ENCODE results near the gene RNU6-1. TPM values are rescaled to one million over a fixed set of nuclear protein-coding genes. Genes with fewer than 3 reads are reported as not detected.
A peak's percentile ranks its signal among the peaks of the same experiment; 100 is the strongest.

The RNU6-1 gene
- total and polyA plus RNA-seq, 5 experiments from 2014 or later: not detected

GRCh38 chr15:67853454-67853853 is 13.6 kb upstream of the RNU6-1 start:
- no peaks in the 10 kb centered on the region for H3K36me3 Mint-ChIP-seq
- DNase-seq (no peak), ATAC-seq (no peak)
- POLR2A ChIA-PET: no interaction called here
- H3K4me1 Mint-ChIP-seq: peaks cover 0 to 3% (median 0%) of the 10 kb centered on the region in 4 donors
- peaks cover 0 to 3% (median 0%) of the 10 kb centered on the region in 9 donors for H3K9me3 Mint-ChIP-seq
- H3K27me3 Mint-ChIP-seq: peaks cover 0 to 14% (median 7%) of the 10 kb centered on the region in 5 donors
- no peak overlapping the region for H3K4me3 Mint-ChIP-seq
- no peak overlapping the region for H3K27ac Mint-ChIP-seq

GRCh38 chr15:67852418-67852817 is 12.6 kb upstream of the RNU6-1 start:
- POLR2A ChIA-PET: no interaction called here
- Mint-ChIP-seq H3K4me1 (peaks cover 0 to 3% (median 0%) of the 10 kb centered on the region in 4 donors), H3K36me3 (no peaks in the 10 kb centered on the region), H3K9me3 (peaks cover 0 to 3% (median 0%) of the 10 kb centered on the region in 9 donors), H3K27ac (no peak overlapping the region), H3K27me3 (peaks cover 0 to 14% (median 7%) of the 10 kb centered on the region in 5 donors), H3K4me3 (no peak overlapping the region)
- DNase-seq: no peak
- no peak for ATAC-seq

GRCh38 chr15:67850994-67851571 is 11.2 kb upstream of the RNU6-1 start:
- H3K4me3 Mint-ChIP-seq: no peak overlapping the region
- peaks cover 0 to 3% (median 0%) of the 10 kb centered on the region in 4 donors for H3K4me1 Mint-ChIP-seq
- H3K27me3 Mint-ChIP-seq: peaks cover 0 to 14% (median 7%) of the 10 kb centered on the region in 5 donors
- H3K36me3 Mint-ChIP-seq: no peaks in the 10 kb centered on the region
- POLR2A ChIA-PET: no interaction called here
- DNase-seq: no peak
- peak overlapping the region in 1 of 10 donors; percentile 50 for H3K27ac Mint-ChIP-seq
- ATAC-seq: no peak
- peaks cover 0 to 3% (median 0%) of the 10 kb centered on the region in 9 donors for H3K9me3 Mint-ChIP-seq

- POLR2A ChIA-PET: no interaction called here
- Mint-ChIP-seq H3K9me3 (peaks cover 0 to 3% (median 0%) of the 10 kb centered on the region in 9 donors), H3K27ac (no peak overlapping the region), H3K36me3 (no peaks in the 10 kb centered on the region), H3K27me3 (peaks cover 0 to 14% (median 7%) of the 10 kb centered on the region in 5 donors), H3K4me1 (peaks cover 0 to 3% (median 0%) of the 10 kb centered on the region in 4 donors), H3K4me3 (no peak overlapping the region)
- ATAC-seq (no peak), DNase-seq (no peak)
These were observed 10.5 kb upstream of the RNU6-1 start for GRCh38 chr15:67850336-67850735.

- DNase-seq (no peak), ATAC-seq (no peak)
- Mint-ChIP-seq H3K9me3 (peaks cover 0 to 3% (median 0%) of the 10 kb centered on the region in 9 donors), H3K4me1 (peaks cover 0 to 3% (median 0%) of the 10 kb centered on the region in 4 donors), H3K27ac (no peak overlapping the region), H3K27me3 (peaks cover 0 to 14% (median 7%) of the 10 kb centered on the region in 5 donors), H3K36me3 (no peaks in the 10 kb centered on the region), H3K4me3 (no peak overlapping the region)
- POLR2A ChIA-PET: no interaction called here
These were observed 9.7 kb upstream of the RNU6-1 start for GRCh38 chr15:67849538-67849937.

GRCh38 chr15:67845974-67846373 is 6.1 kb upstream of the RNU6-1 start:
- Mint-ChIP-seq H3K36me3 (no peaks in the 10 kb centered on the region), H3K9me3 (no peaks in the 10 kb centered on the region), H3K4me3 (no peak overlapping the region), H3K4me1 (peaks cover 3 to 9% (median 6%) of the 10 kb centered on the region in 4 donors), H3K27me3 (peaks cover 0 to 13% (median 2%) of the 10 kb centered on the region in 5 donors), H3K27ac (no peak overlapping the region)
- DNase-seq (no peak), ATAC-seq (no peak)
- POLR2A ChIA-PET: no interaction called here

- H3K9me3 Mint-ChIP-seq: peaks cover 0 to 4% (median 2%) of the 10 kb centered on the region in 9 donors
- peaks cover 0 to 6% (median 0%) of the 10 kb centered on the region in 5 donors for H3K27me3 Mint-ChIP-seq
- DNase-seq: no peak
- H3K4me1 Mint-ChIP-seq: peaks cover 12 to 22% (median 19%) of the 10 kb centered on the region in 4 donors
- POLR2A ChIA-PET: no interaction called here
- no peak for ATAC-seq
- peaks cover 0 to 4% (median 0%) of the 10 kb centered on the region in 3 donors for H3K36me3 Mint-ChIP-seq
- no peak overlapping the region for H3K4me3 Mint-ChIP-seq
- H3K27ac Mint-ChIP-seq: peak overlapping the region in 1 of 10 donors; percentile 46
These were observed 3.9 kb upstream of the RNU6-1 start for GRCh38 chr15:67843571-67844387.

- DNase-seq (no peak), ATAC-seq (no peak)
- H3K9me3 Mint-ChIP-seq: peaks cover 0 to 4% (median 2%) of the 10 kb centered on the region in 9 donors
- H3K4me1 Mint-ChIP-seq: peaks cover 14 to 27% (median 25%) of the 10 kb centered on the region in 4 donors
- peaks cover 0 to 4% (median 0%) of the 10 kb centered on the region in 3 donors for H3K36me3 Mint-ChIP-seq
- no peak overlapping the region for H3K4me3 Mint-ChIP-seq
- H3K27ac Mint-ChIP-seq: no peak overlapping the region
- POLR2A ChIA-PET: no interaction called here
- peaks cover 0 to 6% (median 0%) of the 10 kb centered on the region in 5 donors for H3K27me3 Mint-ChIP-seq
These were observed 3.3 kb upstream of the RNU6-1 start for GRCh38 chr15:67843092-67843501.

GRCh38 chr15:67841513-67841762 is 1.6 kb upstream of the RNU6-1 start:
- Mint-ChIP-seq H3K27me3 (peaks cover 0 to 6% (median 1%) of the 10 kb centered on the region in 5 donors), H3K27ac (peak overlapping the region; percentile 53 to 100 (median 97))

GRCh38 chr15:67840749-67841512 is 1.1 kb upstream of the RNU6-1 start:
- ATAC-seq (no peak), DNase-seq (no peak)
- H3K4me1 Mint-ChIP-seq: peaks cover 16 to 39% (median 32%) of the 10 kb centered on the region in 4 donors
- H3K9me3 Mint-ChIP-seq: peaks cover 0 to 4% (median 2%) of the 10 kb centered on the region in 9 donors
- peaks cover 2 to 8% (median 6%) of the 10 kb centered on the region in 5 donors for H3K27me3 Mint-ChIP-seq
- peak overlapping the region; percentile 96 to 100 (median 98) for H3K27ac Mint-ChIP-seq
- peak overlapping the region; percentile 91 to 97 (median 96) for H3K4me3 Mint-ChIP-seq
- peaks cover 0 to 4% (median 0%) of the 10 kb centered on the region in 3 donors for H3K36me3 Mint-ChIP-seq
- POLR2A ChIA-PET: interaction anchor here (0.6 to 2.6 kb wide), 9 partner anchors 42 to 437 kb away, joined by 3 to 12 read pairs (median 4); partner anchors contain the start of genes C15orf61, FEM1B, MAP2K5 and PIAS1

More at GRCh38 chr15:67841513-67841762, 1.6 kb upstream of the RNU6-1 start:
- Mint-ChIP-seq H3K36me3 (peaks cover 0 to 4% (median 0%) of the 10 kb centered on the region in 3 donors), H3K4me3 (peak overlapping the region; percentile 91 to 97 (median 96)), H3K4me1 (peaks cover 15 to 34% (median 27%) of the 10 kb centered on the region in 4 donors), H3K9me3 (peaks cover 0 to 4% (median 2%) of the 10 kb centered on the region in 9 donors)
- no peak for DNase-seq
- POLR2A ChIA-PET: interaction anchor here (0.6 to 2.6 kb wide), 8 partner anchors 41 to 436 kb away, joined by 3 to 12 read pairs (median 4); partner anchors contain the start of genes C15orf61, FEM1B, MAP2K5 and PIAS1
- no peak for ATAC-seq

- H3K9me3 Mint-ChIP-seq: peaks cover 0 to 4% (median 2%) of the 10 kb centered on the region in 9 donors
- H3K4me3 Mint-ChIP-seq: peak overlapping the region; percentile 91 to 97 (median 96)
- peaks cover 0 to 4% (median 0%) of the 10 kb centered on the region in 3 donors for H3K36me3 Mint-ChIP-seq
- ATAC-seq: peak; percentile 49 to 64
- DNase-seq: peak in 6 of 10 donors; percentile 17 to 78 (median 56)
- H3K27ac Mint-ChIP-seq: peak overlapping the region; percentile 96 to 100 (median 98)
- POLR2A ChIA-PET: interaction anchor here (0.9 to 3.0 kb wide), 3 partner anchors 56 to 437 kb away, joined by 3 to 11 read pairs (median 9); partner anchors contain the start of genes FEM1B and MAP2K5
- peaks cover 19 to 48% (median 43%) of the 10 kb centered on the region in 4 donors for H3K4me1 Mint-ChIP-seq
- peaks cover 6 to 22% (median 8%) of the 10 kb centered on the region in 5 donors for H3K27me3 Mint-ChIP-seq
These were observed 331 bp downstream of the RNU6-1 start for GRCh38 chr15:67839499-67839928.

Data from naive thymus-derived CD8-positive, alpha-beta T cell (primary cell).